HPDE6-E6E7 (cell line): ENCODE results near the gene PARVG.

Experiments used
- DNase-seq: peaks from one replicate; pipeline ENCODE4 v3.0.0; 2011; ENCODE audit warnings: missing footprints; ENCODE audit errors: extremely low spot score

The PARVG gene

GRCh38 chr22:44180706-44181032 lies at the start of gene PARVG:
TSS of gene PARVG (plus strand) at chr22:44180925. CDS start at chr22:44183330, 2,405 bp downstream.
- DNase-seq: no peak

DNA sequence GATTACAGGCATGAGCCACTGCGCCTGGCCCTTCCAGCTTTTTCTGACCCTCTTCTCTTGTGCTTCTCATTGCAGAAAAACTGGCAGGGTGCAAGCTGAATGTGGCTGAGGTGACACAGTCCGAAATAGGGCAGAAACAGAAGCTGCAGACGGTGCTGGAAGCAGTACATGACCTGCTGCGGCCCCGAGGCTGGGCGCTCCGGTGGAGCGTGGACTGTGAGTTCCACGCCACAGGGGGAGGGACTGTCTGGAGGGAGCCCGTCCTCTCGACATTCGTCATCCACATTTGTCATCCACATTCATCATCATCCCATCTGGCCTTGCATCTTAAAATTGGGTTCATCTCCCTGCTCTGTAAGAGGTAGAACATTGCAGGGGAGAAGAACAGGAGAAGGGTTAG lies 49.3 kb upstream of the PARVG start:
- DNase-seq: no peak

DNA sequence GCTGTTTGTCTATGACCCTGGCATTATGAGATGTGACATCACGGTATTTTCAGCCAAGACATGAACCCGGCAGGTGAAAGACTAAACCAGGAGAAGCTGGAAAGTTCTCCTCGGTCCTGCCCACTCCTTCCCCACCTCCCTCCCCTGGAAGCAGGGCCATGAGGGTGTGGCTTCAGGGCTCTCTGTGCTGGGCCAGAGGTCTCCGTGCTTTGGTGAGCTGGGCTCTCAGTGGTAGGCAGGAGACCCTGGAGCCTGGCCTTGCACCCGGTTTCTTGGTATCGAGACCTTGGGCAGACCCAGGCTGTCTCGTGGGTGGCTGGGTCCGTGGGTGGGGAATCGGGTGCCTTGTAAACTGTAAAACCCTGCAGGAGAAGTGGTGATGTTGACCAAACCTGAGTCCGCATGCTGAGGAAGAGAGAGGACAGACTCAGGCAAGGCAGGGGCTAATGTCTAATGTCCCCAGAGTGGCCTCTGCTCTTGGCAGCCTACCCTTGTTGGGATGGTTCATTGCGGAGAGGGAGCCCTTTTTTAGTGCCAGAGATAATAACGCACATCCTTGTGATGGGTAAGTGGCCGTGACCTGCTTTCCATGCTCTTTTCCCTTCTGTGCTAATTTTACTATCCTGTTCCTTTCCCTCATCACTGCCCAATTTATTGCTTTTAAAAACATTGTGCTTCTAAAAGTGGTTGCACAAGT lies 48.6 kb upstream of the PARVG start:
- no peak for DNase-seq

- no peak for DNase-seq
These were observed 48.0 kb upstream of the PARVG start for GRCh38 chr22:44132724-44133123.

- no peak for DNase-seq
These were observed 47.6 kb upstream of the PARVG start for GRCh38 chr22:44133161-44133560.

DNA sequence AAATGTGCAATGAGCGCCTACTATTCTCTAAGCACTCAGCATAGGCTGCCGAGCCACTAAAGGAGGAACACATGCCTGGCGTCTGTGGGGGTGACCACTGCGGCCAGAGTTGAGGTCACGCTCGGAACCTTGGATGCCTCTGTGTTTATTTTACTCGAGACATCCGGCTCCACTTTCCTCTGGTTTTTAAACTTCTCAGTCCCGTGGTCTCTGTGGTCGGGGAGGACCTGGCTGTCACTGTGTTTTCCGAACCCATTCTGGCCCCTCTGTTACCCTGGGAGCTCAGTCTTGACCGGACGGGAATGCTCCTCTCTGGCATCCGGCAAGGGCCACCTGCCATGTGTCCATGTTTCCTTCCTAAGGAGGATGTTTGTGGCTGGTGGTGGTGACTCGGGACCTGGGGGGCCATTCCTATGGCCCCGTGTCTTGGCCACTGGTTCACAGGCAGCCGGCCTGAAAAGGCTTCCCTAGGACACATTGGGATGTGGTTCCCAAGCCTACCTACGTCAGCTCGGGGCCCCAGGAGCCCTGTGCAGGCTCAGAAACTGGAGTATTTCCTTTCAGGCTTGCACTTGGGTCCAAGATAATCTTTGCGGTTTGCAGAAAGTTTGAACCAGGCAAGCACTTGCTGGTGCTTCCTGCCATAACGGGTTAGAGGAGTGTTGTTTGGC lies 46.7 kb upstream of the PARVG start:
- DNase-seq: no peak

- DNase-seq: no peak
These were observed 44.6 kb upstream of the PARVG start for GRCh38 chr22:44136112-44136511.

- no peak for DNase-seq
These were observed 43.9 kb upstream of the PARVG start for GRCh38 chr22:44136786-44137185.

DNA sequence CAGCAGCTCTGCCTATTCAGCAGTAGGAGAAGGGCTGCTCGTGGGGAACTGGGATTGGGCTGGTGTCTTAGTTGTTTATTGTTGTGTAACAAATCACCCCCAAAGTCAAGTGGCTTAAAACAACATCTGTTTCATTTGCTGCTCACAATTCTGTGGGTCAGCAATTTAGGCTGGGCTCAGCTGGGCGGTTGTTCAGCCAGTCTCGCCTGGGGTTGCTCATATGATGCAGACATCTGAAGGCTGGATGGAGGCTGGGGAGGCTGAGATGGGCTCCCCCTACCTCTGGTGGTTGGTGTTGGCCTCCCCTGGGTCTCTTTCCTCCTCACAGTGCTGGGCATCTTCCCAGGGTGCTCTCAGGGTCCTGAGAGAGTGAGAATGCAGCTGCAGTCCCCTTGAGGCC lies 43.3 kb upstream of the PARVG start:
- no peak for DNase-seq

DNA sequence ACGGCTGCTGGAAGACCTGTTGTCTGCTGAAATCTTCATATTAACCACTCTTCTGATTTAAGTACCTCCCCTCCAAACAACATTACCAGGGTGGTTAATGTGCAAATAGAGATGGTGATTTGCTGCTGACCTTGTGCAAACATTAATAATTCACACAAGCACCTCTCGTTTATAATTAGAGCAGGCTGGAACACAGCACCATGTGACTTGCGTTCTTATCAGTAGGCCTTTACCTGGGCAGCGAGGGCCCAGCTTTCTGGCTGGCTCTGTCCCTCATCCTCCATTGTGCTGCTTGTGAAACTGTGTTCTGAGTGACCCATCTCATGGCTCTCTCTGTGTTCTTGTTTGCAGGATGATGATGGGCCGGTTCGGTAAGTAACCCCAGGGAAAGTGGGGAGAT lies 41.0 kb upstream of the PARVG start:
- DNase-seq: no peak

DNA sequence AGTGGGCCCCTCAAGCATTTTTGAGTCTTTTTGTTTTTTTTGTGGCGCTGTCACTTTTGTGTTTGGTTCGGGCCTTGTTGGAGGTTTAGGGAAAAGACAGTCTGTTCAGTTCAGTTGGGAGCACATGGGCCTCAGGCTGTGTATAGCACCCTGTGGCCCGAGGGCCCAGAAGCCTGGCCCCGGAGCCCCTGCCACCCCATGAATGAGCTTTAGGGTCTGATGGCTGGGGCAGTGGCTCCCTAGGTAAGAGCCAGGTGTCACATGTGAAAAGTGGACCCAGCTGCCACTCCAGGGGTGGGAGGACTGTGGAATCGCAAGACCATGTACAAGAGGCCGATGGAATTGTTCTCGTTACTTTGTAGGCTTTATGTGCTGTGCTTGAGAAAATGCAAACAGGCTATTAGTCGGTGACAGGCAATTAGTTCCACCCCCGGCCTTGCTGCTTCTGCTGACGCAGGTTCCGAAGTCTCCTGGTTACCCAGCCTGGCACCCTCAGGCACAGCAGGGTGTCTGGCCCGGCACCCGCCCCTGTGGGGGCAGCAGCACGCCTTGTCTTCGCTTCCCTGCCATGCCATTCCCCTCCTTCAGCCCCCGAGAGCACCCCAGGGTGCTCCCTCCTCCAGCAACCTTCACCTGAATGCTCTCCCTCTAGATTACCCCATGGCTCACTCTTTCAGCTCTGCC lies 38.2 kb upstream of the PARVG start:
- DNase-seq: no peak

DNA sequence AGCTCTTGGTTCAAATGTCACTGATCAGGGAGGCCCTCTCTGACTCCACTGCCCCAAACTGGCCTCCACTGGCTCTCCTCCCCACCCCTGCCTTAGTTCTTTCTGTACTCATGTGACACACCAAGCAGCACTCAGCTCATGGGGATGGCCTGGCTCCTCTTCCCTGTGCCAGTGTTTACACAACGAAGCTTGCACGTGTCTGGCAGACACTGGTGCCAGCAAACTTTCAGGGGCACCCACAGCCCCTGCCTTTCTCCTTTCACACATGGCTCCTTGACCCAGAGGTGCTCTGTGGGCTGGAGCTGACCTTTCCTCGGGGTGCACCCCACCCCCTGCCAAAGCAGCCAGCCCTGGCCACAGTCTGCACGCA lies 37.6 kb upstream of the PARVG start:
- DNase-seq: no peak

DNA sequence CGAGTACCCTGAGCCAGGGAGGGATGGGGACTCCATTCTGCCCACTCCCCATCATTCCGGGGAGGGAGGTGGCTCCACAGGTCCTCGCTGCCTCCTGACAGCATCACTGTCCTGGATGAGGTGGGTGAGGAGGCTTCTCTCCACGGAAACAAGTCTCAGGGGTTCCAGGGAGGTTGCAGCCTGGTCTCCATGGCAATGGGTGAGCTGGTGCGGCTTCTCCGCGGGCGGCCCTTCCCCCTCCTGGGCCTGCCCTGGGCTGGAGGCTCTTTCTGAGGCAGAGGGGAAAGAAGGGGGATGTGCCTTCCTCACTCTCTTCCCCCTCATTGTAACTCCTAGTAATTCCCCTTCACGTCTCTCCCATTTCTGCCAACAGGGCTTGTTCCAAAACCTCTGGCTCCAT lies 37.1 kb upstream of the PARVG start:
- no peak for DNase-seq

GRCh38 chr22:44144046-44144569 lies 36.6 kb upstream of the PARVG start:
- DNase-seq: no peak

GRCh38 chr22:44145544-44145943 lies 35.2 kb upstream of the PARVG start:
- no peak for DNase-seq

GRCh38 chr22:44146088-44146861 lies 34.5 kb upstream of the PARVG start:
- no peak for DNase-seq

GRCh38 chr22:44147008-44147645 lies 33.6 kb upstream of the PARVG start:
- no peak for DNase-seq

DNA sequence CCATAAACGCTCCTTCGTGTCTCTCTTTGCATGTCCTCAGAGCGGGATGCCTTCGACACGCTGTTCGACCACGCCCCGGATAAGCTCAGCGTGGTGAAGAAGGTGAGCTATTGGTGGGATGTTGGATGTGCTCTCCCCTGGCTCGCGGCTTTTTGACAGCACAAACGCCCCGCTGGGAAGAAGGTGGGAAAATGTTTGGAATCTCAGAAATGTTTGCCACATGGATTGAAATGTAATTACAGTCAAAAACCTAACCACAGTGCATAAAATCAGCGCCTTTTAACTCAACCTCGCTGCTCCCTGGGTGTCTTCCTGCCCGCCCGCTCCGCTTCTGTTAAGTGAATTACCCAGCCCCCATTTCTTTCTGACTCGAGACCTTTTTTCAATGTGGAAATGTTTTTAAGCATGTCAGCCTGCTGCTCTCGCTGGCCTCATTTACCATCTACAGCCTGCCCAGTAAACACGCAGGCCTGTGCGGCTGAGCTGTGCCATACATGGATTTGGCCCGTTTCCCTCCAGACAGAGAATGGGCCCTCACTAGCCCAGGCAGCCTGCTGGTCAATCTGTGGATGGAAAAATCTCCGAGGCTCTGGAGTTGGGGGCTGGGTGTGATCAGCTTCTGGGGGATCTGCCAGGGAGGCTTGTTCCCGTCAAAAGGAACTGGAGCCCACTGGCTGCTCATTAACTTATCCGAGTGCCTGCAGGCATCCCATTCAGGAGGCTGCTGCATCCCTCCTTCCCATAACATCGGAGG lies 32.7 kb upstream of the PARVG start:
- DNase-seq: no peak

GRCh38 chr22:44151676-44152075 lies 29.0 kb upstream of the PARVG start:
- no peak for DNase-seq

DNA sequence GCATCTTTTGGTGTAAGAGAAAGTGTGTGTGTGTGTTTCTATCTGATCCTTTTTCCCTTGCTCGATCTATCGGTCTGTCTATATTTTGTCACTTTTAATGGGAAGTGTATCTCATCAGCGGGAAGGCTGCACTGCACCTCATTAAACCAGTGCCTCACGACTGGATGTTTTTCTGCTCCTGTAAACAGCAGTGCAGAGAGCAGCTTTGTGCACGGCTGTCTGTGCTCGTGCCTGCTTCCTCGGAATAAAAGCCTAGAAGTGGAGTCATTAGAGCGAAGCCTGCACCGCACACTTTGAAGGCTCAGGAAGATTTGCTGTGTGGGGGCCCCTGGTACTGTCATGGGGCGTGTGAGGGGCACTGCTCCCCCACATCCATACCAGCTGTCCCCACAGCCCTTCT lies 27.0 kb upstream of the PARVG start:
- DNase-seq: no peak

- no peak for DNase-seq
These were observed 26.2 kb upstream of the PARVG start for GRCh38 chr22:44154436-44154942.
